Retina (tissue), 1 donor: ENCODE results near the gene TGFBR2.
A peak's percentile ranks its signal among the peaks of the same experiment; 100 is the strongest.

Experiments used
- DNase-seq: peaks from one replicate; pipeline ENCODE4 v3.0.0-alpha.2; 2016

The TGFBR2 gene

DNA sequence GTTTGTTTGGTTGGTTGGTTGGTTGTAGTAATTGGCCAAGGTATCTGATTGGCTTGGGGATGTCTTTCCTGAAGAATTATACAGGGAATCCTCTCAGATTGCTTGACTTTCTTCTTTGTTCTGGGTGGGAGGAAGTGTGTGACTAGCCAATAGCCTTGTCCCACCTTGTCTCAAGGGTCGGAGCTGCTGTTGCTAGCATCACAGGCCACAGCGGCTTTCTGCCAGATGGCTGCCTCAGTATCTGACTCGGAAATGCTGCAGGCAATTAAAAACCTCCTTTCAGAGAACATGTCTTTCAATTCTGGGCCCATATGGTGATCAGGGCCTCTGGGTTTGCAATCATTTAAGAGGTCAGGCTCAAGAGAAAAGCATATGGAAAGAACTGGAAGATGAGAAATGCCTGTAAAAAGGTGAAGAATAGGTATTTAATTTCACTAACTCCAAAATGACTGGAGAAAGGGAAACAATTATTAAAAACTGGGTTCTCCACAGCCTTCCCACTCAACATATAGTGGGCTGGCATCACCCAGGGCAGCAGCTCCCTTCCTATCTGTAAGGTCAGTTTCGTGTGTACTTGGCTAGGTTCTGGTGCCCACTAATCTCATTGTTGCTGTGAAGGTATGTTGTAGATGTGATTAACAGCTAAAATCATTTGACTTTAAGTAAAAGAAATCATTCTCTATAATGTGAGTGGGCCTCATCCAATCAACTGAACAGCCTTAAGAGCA is 32.4 kb downstream of the TGFBR2 start:
- DNase-seq: peak; percentile 40

DNA sequence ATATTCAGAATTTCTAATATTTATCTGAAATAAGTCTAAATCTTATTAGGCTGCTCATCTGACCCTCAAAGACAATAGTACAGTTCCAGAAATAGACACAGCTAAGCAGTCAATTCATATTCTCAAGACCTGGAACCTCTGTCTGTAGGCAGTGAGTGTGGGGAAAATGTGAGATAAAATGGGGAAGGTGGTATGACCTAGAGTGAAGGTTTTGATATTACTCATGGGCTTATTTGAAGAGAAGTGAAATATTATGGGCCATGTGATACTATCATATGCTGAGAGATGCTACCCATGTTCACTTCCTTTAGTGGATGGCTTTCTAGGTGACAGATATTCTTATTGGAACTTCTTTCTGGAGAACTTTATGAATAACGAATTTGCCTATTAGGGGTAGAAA is 33.5 kb downstream of the TGFBR2 start:
- no peak for DNase-seq

DNA sequence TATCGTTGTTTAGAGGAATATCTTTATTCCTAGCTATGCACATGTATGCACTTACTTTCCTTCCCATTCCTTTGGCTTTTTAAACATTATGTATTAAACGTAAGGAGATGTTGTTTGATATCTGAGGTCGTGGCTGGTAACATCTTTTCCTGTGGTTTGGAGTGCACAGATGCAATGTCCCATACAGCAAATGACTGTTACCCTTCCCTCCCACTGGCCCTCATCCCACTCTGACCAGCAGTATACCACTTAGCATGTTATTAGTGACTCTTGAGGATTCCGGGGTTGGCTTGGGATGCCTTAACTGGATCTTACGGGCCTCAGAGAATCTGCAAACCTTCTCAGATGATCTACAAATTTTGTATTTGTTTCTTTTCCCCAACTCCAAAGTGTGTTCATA is 34.5 kb downstream of the TGFBR2 start:
- no peak for DNase-seq

DNA sequence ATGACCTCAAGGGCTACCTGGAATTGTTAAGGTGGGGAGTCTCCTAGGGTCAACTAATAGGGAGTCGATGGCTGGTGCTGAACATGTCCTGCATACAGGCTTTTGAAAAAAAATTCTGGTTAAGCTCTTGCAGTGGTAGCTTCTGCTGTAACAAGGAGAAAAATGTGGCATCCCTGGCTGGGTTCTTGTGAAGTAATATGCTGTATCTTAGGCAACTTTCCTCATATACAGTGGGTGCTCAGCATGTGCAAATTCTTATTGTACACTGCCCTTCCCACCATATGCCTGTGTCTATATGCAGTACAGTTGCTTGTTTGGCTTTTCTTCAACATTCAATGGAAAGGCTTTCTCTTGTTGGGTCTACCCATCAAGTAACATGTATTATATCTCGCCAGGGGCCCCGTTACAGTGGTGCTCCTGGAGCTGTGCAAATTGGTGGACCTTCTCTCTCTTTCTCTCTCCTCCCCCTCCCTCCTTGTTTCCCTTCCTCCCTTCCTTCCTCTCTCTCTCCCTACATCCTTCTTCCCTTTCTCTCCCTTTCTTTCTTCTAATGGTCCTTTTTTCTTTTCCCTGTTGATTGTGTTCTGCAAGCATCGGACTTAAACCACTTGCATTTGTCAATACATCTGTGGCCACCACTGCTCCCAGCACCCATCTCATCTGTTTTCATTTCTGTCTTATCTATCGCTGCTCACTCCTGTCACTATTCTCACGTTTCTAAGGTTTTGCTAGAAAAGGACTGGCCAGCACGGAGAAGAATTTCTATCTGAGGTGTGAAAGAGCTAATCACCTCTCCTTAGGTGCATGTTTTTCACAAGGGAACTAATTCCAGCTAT is 35.2 kb downstream of the TGFBR2 start:
- no peak for DNase-seq

DNA sequence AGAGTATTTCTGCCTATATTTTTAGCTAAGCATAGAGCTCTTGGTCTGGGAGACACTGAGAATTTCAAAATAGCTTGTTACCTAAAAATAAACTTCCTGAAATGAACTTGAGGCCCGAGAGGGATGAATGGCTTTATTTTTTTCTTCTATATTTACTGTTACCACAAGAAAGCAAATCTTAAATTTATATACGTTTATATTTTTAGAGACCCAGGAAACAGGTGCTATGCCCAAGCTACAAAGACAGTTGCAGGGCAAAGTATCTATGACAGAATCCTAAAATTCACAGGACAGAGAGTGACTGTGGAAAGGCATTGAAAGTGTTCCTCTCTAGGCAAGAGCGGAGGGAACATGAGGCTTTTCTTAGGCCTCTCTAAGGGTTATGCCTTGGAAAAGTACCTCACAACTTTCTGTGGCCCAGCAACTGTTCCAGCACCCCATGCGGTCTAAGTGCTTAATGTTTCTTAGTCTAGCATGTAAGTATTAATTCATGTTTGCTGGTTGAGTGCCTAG is 36.5 kb downstream of the TGFBR2 start:
- DNase-seq: no peak

DNA sequence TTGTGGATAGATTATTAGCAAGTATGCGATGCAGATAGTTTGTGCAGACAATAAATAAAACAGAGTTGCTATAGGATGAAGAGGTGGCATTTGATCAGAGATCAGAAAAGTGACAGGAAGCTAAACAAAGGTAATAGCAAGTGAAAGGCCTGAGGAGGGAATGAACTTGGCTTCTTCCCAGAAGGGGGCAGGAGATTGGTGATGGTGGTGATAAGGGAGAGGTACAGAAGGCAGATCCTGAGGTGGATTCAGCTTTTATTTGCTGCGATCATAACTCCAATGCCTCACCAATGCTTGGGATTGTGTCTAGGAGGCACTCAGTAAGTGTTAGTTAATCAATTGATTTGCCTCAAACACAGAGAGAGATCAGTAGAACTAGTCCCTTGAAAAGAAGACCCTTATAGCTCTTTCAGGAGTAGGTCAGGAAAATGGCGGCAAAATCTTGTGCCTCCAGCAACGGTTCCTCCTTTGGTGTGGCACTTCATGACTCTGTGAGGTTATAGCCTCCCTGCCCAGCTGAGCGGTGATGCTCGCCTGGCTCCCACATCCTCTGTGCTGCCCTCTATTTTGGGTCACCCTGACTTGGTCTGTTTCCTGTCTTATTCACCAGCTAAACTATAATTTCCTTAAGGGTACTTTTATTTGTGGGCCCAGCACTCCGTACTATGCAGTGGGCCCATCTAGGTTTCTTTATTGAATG is 37.5 kb downstream of the TGFBR2 start:
- no peak for DNase-seq

DNA sequence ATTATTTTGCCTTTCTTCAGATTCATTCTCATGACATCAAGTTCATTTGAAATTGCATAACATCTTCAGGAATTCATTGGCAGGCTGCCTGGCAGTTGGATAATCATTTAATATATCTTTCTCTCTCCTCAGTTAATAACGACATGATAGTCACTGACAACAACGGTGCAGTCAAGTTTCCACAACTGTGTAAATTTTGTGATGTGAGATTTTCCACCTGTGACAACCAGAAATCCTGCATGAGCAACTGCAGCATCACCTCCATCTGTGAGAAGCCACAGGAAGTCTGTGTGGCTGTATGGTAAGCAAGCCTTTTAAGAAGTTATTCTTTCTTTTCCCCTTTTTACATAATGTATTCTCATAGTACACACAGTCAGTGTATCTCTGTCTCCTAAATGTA is 38.2 kb downstream of the TGFBR2 start:
- no peak for DNase-seq

DNA sequence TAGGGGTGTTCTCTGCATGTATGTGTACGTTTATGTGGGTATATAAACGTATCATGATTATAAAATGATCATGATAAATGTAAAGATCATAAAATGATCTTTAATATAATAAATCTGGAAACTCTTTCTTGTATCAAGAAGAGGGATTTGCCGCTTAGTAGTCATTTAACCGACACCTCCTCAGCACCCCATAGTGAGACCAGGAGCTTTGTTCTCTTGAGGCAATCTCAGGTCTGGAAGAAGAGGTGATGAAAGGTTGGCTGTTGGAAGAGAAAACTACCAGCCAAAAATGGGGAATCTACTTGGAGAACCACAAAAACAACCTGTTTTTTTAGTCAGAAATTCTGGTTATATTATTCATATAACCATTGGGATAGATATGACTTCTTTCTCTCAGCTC is 38.7 kb downstream of the TGFBR2 start:
- DNase-seq: no peak

DNA sequence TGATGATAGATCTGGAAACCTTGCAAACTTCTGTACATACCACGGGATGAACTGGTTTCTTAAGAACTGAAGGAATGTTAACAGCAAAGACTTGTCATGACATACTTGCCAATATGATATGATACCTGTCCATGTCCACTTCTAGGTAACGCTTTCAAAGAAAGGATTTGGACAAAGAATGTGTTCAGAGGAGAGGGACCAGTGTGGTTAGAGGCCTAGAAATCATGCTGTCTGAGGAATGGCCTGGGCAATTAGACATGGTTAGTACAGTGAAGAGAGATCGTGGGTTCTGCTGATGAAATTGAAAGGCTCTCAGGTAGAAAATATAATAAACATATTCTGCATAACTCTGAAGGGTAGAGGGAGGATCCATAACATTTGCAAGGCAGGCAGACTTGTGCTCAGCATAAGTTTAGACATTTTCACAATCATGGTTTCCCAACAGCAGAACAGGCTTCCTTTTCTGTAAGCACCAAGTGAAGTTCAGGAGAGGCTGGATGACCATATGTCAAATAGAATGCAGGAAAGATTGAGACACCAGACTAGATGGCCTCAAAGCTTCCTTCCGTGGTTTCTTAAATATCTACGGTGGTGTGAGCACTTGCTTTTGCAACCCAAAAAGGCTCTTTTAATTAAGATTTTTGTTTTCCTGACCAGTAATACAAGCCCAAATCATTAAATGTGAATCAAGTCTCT is 39.9 kb downstream of the TGFBR2 start:
- no peak for DNase-seq

DNA sequence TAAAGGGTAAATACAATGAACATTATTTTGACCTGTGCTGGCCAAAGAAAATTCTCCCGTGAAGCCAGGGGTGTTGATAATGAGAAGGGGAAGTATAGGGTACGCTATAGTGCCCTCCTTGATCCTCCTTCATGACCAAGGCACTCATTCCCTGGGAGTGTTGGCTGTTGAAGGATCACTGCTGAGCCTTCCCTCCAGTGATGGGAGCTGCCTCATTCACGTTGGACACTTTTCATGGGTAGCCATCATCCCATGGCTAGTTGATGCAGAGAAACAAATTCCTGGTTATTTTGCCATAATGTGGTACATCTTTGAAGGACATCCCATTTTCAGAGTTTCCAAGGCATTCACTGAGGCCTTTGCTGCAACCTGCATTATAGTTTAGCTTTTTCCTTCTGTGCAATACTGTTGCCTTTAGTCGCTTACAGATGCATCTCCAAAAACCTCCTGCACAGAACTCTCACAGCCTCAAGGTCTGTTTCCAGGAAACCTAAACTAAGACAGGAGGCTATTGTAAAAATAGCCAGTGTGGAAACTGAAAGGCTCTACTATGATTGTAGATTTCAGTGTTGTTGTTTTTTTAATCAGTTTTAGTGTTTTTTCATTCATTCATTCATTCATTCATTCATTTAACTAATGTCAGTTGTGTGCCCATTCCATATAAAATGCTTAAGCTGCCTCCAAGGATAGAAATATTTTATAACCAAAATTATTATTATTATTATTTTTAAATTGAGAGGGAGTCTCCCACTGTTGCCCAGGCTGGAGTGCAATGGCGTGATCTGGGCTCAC is 40.8 kb downstream of the TGFBR2 start:
- no peak for DNase-seq

DNA sequence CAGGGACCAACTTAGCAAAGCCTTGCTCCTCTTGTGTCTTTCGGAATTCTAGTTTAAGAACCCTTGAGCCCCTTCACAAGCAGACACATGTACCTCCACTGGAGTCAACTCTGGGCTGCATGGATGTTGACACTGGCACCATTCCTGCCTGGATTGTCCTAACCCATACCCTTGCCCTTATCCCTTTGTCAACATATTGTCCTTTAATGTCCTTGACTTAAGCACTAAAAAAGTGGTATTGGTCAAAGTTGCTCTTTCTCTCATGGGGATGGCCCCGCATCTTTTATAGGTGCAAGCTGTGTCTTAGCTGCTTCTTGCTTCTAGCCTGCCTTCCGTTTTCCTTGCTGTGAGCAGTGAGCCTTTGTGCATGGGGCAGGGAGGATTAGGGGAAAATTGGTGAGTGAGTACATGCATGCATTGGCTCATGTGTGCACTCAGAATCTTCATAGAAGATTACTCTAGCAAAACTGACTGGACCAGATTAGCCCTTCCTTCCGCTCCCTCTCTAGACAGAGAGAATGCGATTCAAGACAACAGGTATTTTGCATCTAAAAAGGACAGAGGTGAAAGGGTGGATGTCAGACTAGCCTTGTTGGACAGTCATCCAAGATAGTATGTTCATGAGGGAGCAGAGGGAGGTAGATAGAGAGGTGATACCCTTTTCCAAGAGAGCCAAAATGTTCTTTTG is 42.4 kb downstream of the TGFBR2 start:
- DNase-seq: no peak

DNA sequence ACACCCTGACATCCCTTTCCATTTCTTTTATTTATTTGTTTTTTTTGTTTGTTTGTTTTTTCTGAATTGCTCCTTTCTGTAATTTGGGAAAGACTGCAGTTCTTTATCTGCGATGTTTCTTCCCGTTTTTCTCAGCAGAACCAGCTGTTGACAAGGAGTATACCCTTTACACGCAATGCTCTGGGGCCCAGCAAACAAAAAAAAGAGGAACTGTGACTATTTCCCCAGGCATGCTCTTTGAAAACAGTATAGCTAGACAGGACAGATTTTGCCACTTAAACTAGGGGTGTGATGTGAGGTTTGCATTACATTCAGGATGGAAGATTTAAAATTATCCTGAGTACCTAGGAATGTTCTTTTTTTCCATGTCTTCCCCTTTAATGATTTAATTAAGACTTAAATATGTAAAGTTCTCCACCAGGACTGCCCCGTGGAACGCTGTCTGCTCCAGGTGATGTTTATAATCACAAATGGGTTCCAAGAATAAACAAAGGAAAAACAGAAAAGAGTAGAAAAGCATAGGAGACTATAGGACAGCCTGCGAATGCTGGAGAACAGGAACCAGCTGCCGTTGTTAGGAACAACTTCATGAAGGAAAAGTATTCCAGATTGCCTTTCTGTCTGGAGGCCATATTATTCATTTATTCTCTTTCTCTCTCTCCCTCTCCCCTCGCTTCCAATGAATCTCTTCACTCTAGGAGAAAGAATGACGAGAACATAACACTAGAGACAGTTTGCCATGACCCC is 43.3 kb downstream of the TGFBR2 start:
- DNase-seq: no peak

DNA sequence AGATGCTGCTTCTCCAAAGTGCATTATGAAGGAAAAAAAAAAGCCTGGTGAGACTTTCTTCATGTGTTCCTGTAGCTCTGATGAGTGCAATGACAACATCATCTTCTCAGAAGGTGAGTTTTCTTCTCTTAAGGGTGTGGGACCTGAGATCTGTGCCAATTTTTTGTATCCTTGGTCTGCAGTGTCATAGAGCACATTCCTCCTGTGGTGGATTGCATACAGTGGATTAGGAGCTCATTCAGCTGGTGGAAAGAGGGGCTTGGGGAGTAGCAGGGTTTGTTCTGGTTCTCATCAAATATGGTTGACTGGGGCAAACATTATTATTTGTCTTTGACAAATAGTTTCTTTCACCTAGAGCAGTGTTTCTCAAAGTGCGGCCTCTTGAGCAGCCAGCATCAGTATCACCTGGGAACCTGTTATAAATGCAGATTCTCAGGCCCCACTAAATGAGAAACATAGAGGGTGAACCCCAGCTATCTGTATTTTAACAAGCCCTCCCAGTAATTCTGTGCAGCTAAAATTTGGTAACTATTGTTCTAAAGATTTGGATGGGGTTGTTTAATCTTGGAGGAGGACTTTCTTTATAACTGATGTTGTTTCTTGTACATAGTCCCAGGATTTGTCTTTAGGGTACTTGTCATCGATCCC is 44.1 kb downstream of the TGFBR2 start:
- no peak for DNase-seq

DNA sequence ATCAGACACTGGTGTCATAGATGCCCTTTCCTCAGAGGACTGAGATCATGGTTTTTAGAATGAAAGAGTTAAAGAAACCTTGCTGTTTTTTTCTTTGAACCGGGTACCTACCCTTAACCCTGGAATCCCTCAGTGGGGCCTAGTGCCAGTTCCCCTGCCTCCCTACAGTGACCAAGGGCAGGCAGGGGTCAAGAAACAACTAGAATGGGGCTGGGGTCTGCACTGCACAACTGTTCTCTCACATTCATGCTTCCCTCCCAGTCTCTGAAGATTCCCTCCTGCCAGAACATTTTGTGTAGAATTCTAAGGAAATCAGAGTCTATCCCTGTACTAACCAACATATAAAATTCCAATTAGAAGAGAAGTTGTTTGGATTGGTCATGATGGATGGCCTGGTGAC is 47.9 kb downstream of the TGFBR2 start:
- no peak for DNase-seq

DNA sequence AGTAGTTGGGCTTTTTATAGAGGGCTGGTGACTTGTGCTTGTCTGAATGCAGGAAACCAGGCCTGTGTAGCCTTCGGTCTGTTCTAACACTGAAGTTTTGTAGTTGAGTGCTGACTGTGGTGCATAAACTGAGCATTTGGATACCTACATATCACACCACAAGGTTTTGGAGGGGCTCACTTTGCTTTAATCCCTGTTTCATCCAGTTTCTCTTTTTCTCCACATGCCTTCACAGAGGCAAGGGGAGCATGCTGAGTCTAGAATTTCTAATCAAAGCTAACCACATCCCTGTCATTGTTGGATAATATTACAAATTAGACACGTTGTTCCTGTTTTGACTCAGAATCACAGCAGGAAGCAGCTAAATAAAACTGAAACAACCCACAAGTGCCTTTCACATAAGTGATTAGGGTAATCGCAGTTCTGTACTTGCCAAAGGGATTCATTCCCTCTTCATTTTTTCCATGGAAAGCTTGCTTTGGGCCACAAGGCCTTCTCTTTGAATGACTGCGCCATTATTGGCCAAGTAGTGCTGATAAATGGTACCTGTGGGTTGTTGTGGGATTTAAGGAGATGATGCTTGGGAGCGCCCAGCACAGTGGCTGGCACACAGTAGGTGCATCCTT is 48.9 kb downstream of the TGFBR2 start:
- no peak for DNase-seq

DNA sequence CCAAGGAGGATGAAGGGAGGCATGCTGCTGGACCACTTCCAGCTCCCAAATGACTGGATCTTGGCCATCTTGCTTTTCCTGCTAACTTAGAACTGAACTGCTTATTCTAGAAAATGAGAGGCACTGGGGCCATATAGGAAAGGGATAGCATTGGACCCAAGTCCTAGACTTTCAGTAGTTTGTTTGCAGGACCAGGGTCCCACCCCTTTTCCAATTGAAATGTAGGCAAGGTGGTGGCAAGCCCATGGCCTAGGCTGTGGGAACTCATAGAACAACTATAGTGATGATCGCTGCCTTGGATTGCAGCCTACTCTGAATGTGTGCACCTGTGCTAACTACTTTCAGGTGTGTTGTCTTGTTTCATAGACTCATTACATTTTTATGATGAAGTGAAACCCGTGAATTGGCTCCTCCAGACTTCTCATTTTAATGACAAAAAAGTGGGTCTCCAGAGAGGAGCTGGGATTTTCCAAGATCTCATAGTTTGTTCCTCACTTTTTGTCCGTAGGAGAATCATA is 50.3 kb downstream of the TGFBR2 start:
- DNase-seq: no peak

DNA sequence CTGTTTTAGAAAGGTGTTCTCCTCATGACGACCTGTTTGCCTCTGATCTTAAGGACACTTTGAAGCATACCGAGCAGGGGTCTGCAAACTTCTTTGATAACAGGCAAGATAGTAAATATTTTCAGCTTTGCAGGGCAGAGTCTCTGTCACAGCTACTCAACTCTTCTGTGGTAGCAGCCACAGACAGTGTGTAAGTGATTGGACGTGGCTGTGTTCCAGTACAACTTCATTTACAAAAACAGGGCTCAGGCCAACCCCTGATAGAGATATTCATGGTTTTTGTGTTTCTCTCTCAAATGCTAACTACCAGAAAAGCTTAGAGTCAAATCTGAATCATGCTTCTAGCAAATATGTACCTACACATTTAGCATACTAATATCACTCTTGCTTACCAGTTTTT is 51.5 kb downstream of the TGFBR2 start:
- no peak for DNase-seq

DNA sequence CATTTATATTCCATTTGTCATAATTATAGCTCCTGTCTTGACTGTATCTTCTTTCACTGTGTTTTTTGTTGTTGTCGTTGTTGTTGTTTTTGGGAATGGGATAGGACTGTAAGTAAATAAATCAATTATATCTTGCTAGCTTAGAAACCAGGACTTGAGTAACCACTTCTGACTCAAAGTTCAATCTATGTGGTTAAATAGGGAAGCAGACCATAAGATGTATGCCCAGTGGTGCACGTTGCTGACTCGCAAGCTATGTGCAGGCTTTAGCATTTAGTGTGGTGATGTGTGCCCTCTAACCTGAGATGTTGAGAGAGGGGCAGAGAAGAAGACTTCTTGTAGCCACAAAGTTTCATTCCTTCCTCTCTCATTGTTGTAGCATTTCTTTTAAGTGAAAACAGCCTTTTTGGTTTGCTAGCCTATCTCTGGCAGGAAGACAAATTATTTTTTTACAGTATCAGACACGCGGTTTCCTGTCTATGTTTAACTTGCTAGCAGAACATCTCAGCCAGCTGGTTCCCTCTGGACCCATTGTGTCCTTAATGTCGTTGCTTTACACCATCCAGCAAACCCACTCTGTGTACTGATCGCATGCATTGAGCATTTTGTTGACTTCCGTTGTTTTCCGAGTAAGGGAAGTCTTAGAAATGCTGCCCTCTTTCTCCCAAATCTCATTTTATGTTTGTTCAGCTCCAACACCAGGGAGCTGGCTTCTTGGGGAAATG is 52.1 kb downstream of the TGFBR2 start:
- no peak for DNase-seq
